T-cell (primary cell): ENCODE results near the gene BCR. TPM values are rescaled to one million over a fixed set of nuclear protein-coding genes. Genes with fewer than 3 reads are reported as not detected.

Experiments used
- ATAC-seq, 4 experiments: fragments of 200-7000 bp in 3 of 4; fragments of 150-1000 bp in 1 of 4; cut with Tn5 transposase; replicated peaks in 1 of 4; 1 replicate in 3 of 4; 2 replicates in 1 of 4; pipeline ENCODE4 v1.10.0; 2021; ENCODE audit warnings: moderate library complexity in 3 of 4, mild to moderate bottlenecking in 2 of 4, moderate number of reproducible peaks in 1 of 4
- CTCF ChIA-PET, 2 donors: fragments of 300-600 bp; sonication (Branson Sonifier 250); formaldehyde crosslinking; loops; one replicate each; lab custom pipeline; 2022; ENCODE audit warnings: antibody characterized with exemption in 2 of 2; lab: Charles Lee
- POLR2A ChIA-PET, 2 donors: fragments of 300-600 bp; sonication (Branson Sonifier 250); formaldehyde crosslinking; loops; one replicate each; lab custom pipeline; 2022; ENCODE audit warnings: antibody characterized with exemption in 2 of 2; lab: Charles Lee
- DNase-seq, 35 experiments: peaks; one replicate each; pipeline versions ENCODE4 v3.0.0 to v3.0.0-alpha.2; 2013 to 2023
- H3K27ac ChIP-seq: one replicate; pipeline ENCODE4 v1.5.1; 2013; ENCODE audit warnings: low read length
- H3K27me3 ChIP-seq, 2 experiments: replicated peaks in 1 of 2; 1 replicate in 1 of 2; 2 replicates in 1 of 2; pipeline versions ENCODE4 v1.6.1 to v1.7.0; 2013; ENCODE audit warnings: low read length in 1 of 2, mixed read lengths in 1 of 2; ENCODE audit not compliant: control insufficient read depth in 2 of 2, insufficient read depth in 2 of 2; ENCODE audit errors: extremely low read depth in 1 of 2
- H3K36me3 ChIP-seq, 2 donors: 1 replicate in 1 of 2; 2 replicates in 1 of 2; pipeline versions ENCODE4 v1.6.1 to v1.7.0; 2013; ENCODE audit warnings: low read length in 1 of 2; ENCODE audit not compliant: control insufficient read depth in 2 of 2, insufficient read depth in 1 of 2; ENCODE audit errors: extremely low read depth in 1 of 2
- H3K4me1 ChIP-seq, 2 experiments: 1 replicate in 1 of 2; 2 replicates in 1 of 2; pipeline versions ENCODE4 v1.6.1 to v1.7.0; 2013; ENCODE audit warnings: low read length in 2 of 2, mixed read lengths in 1 of 2; ENCODE audit not compliant: insufficient read depth in 2 of 2, control insufficient read depth in 1 of 2; ENCODE audit errors: extremely low read depth in 1 of 2
- H3K4me3 ChIP-seq, 2 donors: 1 replicate in 1 of 2; 2 replicates in 1 of 2; pipeline versions ENCODE4 v1.5.1 to v1.7.0; 2013; ENCODE audit warnings: mild to moderate bottlenecking in 2 of 2, low read length in 1 of 2, moderate library complexity in 1 of 2; ENCODE audit not compliant: control insufficient read depth in 1 of 2; ENCODE audit errors: extremely low read depth in 1 of 2
- H3K9me3 ChIP-seq: 2 replicates; pipeline ENCODE4 v1.7.0; 2013
- H3K27ac Mint-ChIP-seq, 2 donors: one replicate each; pipeline ENCODE4 v1.8.0; 2020 to 2021; ENCODE audit warnings: mild to moderate bottlenecking in 2 of 2, mixed read lengths in 2 of 2
- H3K27me3 Mint-ChIP-seq, 2 donors: one replicate each; pipeline ENCODE4 v1.8.0; 2021 to 2022; ENCODE audit warnings: mixed read lengths in 2 of 2
- H3K36me3 Mint-ChIP-seq: one replicate; pipeline ENCODE4 v1.8.0; 2021; ENCODE audit warnings: mixed read lengths
- H3K4me1 Mint-ChIP-seq, 3 donors: one replicate each; pipeline ENCODE4 v1.8.0; 2020 to 2022; ENCODE audit warnings: mixed read lengths in 3 of 3, mild to moderate bottlenecking in 1 of 3
- H3K4me3 Mint-ChIP-seq, 3 donors: one replicate each; pipeline ENCODE4 v1.8.0; 2020 to 2022; ENCODE audit warnings: mild to moderate bottlenecking in 3 of 3, mixed read lengths in 3 of 3, moderate library complexity in 3 of 3
- H3K9me3 Mint-ChIP-seq, 3 donors: one replicate each; pipeline ENCODE4 v1.8.0; 2020 to 2022; ENCODE audit warnings: mixed read lengths in 3 of 3
- WGBS: methylation state at CpG from one replicate; pipeline ENCODE4 v1.1.5; 2013; ENCODE audit warnings: missing lambda C conversion rate; ENCODE audit not compliant: insufficient coverage; 5-methylcytosine and 5-hydroxymethylcytosine counted together
- total RNA-seq, 35 experiments: library from RNA in 6 of 35; stranded (reverse) in 6 of 35; fragments of 120-200 nt in 1 of 35; gene quantifications; one replicate each; pipeline versions ENCODE4 v1.2.1 to v1.2.4 and lab custom pipeline; 2013 to 2026

Gene BCR
- total RNA-seq, 5 donors from 2014 or later (not counting 1 experiment from before 2014, with no cell fraction given): 74.6 to 103 (median 85.5) TPM

GRCh38 chr22:23266780-23267179, 86.5 kb downstream of the BCR start:
- H3K9me3 ChIP-seq: no peaks in the 10 kb centered on the region
- no peak for ATAC-seq
- Mint-ChIP-seq H3K27ac (peak overlapping the region in 1 of 2 donors; percentile 77), H3K4me1 (peaks cover 0 to 16% (median 4%) of the 10 kb centered on the region in 3 donors), H3K4me3 (no peak overlapping the region), H3K9me3 (no peaks in the 10 kb centered on the region), H3K27me3 (no peaks in the 10 kb centered on the region), H3K36me3 (peaks cover 21% of the 10 kb centered on the region)
- H3K4me1 ChIP-seq: peaks cover 0 to 21% of the 10 kb centered on the region in 2 experiments
- no peak overlapping the region for H3K4me3 ChIP-seq
- no peak for DNase-seq
- WGBS: 100% methylated on average over 3 of the region's 4 CpGs
- ChIA-PET POLR2A (no interaction called here), CTCF (no interaction called here)
- H3K27me3 ChIP-seq: no peaks in the 10 kb centered on the region
- no peak overlapping the region for H3K27ac ChIP-seq
- H3K36me3 ChIP-seq: peaks cover 29 to 74% of the 10 kb centered on the region in 2 donors

GRCh38 chr22:23267226-23268043, 87.1 kb downstream of the BCR start:
- no peaks in the 10 kb centered on the region for H3K27me3 ChIP-seq
- Mint-ChIP-seq H3K27me3 (no peaks in the 10 kb centered on the region), H3K4me1 (peaks cover 0 to 16% (median 4%) of the 10 kb centered on the region in 3 donors), H3K36me3 (peaks cover 21% of the 10 kb centered on the region), H3K27ac (peak overlapping the region in 1 of 2 donors; percentile 77), H3K9me3 (no peaks in the 10 kb centered on the region), H3K4me3 (no peak overlapping the region)
- POLR2A ChIA-PET: no interaction called here
- H3K36me3 ChIP-seq: peaks cover 25 to 74% of the 10 kb centered on the region in 2 donors
- no peak overlapping the region for H3K27ac ChIP-seq
- WGBS: 100% methylated on average over 4 of the region's 11 CpGs
- peaks cover 0 to 21% of the 10 kb centered on the region in 2 experiments for H3K4me1 ChIP-seq
- ATAC-seq (no peak), DNase-seq (no peak)
- H3K4me3 ChIP-seq: no peak overlapping the region
- CTCF ChIA-PET: no interaction called here
- no peaks in the 10 kb centered on the region for H3K9me3 ChIP-seq

GRCh38 chr22:23268139-23268712, 87.9 kb downstream of the BCR start:
- ChIA-PET CTCF (interaction anchor here in 1 of 2 donors (1.5 kb wide), 1 partner anchor 14 kb away, joined by 3 read pairs; no protein-coding TSS in a partner anchor), POLR2A (no interaction called here)
- no peak overlapping the region for H3K27ac Mint-ChIP-seq
- H3K27me3 Mint-ChIP-seq: no peaks in the 10 kb centered on the region
- 96% methylated on average over 11 of the region's 22 CpGs for WGBS
- no peaks in the 10 kb centered on the region for H3K9me3 Mint-ChIP-seq
- Histone ChIP-seq H3K27me3 (no peaks in the 10 kb centered on the region), H3K4me3 (no peak overlapping the region), H3K36me3 (peaks cover 25 to 80% of the 10 kb centered on the region in 2 donors), H3K9me3 (no peaks in the 10 kb centered on the region), H3K4me1 (peaks cover 0 to 19% of the 10 kb centered on the region in 2 experiments), H3K27ac (no peak overlapping the region)
- ATAC-seq (no peak), DNase-seq (no peak)
- no peak overlapping the region for H3K4me3 Mint-ChIP-seq
- H3K4me1 Mint-ChIP-seq: peaks cover 0 to 16% (median 4%) of the 10 kb centered on the region in 3 donors
- peaks cover 25% of the 10 kb centered on the region for H3K36me3 Mint-ChIP-seq

GRCh38 chr22:23268877-23269276, 88.6 kb downstream of the BCR start:
- no peak for DNase-seq
- no peaks in the 10 kb centered on the region for H3K27me3 ChIP-seq
- no peaks in the 10 kb centered on the region for H3K9me3 ChIP-seq
- peaks cover 0 to 13% of the 10 kb centered on the region in 2 experiments for H3K4me1 ChIP-seq
- ATAC-seq: no peak
- POLR2A ChIA-PET: no interaction called here
- H3K36me3 ChIP-seq: peaks cover 18 to 80% of the 10 kb centered on the region in 2 donors
- H3K27ac Mint-ChIP-seq: no peak overlapping the region
- H3K9me3 Mint-ChIP-seq: no peaks in the 10 kb centered on the region
- no peaks in the 10 kb centered on the region for H3K27me3 Mint-ChIP-seq
- no peak overlapping the region for H3K4me3 Mint-ChIP-seq
- H3K36me3 Mint-ChIP-seq: peaks cover 26% of the 10 kb centered on the region
- H3K4me1 Mint-ChIP-seq: peaks cover 0 to 14% (median 0%) of the 10 kb centered on the region in 3 donors
- CTCF ChIA-PET: interaction anchor here in 1 of 2 donors (1.5 kb wide), 1 partner anchor 13 kb away, joined by 3 read pairs; no protein-coding TSS in a partner anchor
- 72% methylated on average over 7 of the region's 7 CpGs for WGBS
- H3K27ac ChIP-seq: no peak overlapping the region
- no peak overlapping the region for H3K4me3 ChIP-seq

GRCh38 chr22:23269441-23270211, 89.3 kb downstream of the BCR start:
- ChIA-PET CTCF (interaction anchor here in 1 of 2 donors (1.5 kb wide), 1 partner anchor 12 kb away, joined by 3 read pairs; no protein-coding TSS in a partner anchor), POLR2A (no interaction called here)
- WGBS: 88% methylated on average over 17 of the region's 18 CpGs
- no peaks in the 10 kb centered on the region for H3K9me3 ChIP-seq
- Mint-ChIP-seq H3K36me3 (peaks cover 26% of the 10 kb centered on the region), H3K27ac (peak overlapping the region in 1 of 2 donors; percentile 52), H3K4me3 (no peak overlapping the region), H3K4me1 (peaks cover 0 to 9% (median 0%) of the 10 kb centered on the region in 3 donors), H3K27me3 (no peaks in the 10 kb centered on the region), H3K9me3 (no peaks in the 10 kb centered on the region)
- H3K27ac ChIP-seq: no peak overlapping the region
- no peak overlapping the region for H3K4me3 ChIP-seq
- DNase-seq (no peak), ATAC-seq (no peak)
- H3K4me1 ChIP-seq: peaks cover 0 to 7% of the 10 kb centered on the region in 2 experiments
- H3K36me3 ChIP-seq: peaks cover 16 to 79% of the 10 kb centered on the region in 2 donors
- no peaks in the 10 kb centered on the region for H3K27me3 ChIP-seq

GRCh38 chr22:23270212-23270733, 90.0 kb downstream of the BCR start:
- no peaks in the 10 kb centered on the region for H3K27me3 ChIP-seq
- H3K4me1 ChIP-seq: peaks cover 0 to 4% of the 10 kb centered on the region in 2 experiments
- Mint-ChIP-seq H3K27ac (peak overlapping the region in 1 of 2 donors; percentile 52), H3K9me3 (no peaks in the 10 kb centered on the region), H3K27me3 (no peaks in the 10 kb centered on the region), H3K36me3 (peaks cover 26% of the 10 kb centered on the region), H3K4me3 (no peak overlapping the region), H3K4me1 (peaks cover 0 to 9% (median 0%) of the 10 kb centered on the region in 3 donors)
- H3K27ac ChIP-seq: no peak overlapping the region
- H3K36me3 ChIP-seq: peaks cover 19 to 75% of the 10 kb centered on the region in 2 donors
- H3K4me3 ChIP-seq: no peak overlapping the region
- H3K9me3 ChIP-seq: no peaks in the 10 kb centered on the region
- CTCF ChIA-PET: no interaction called here
- no peak for DNase-seq
- 82% methylated on average over 7 of the region's 8 CpGs for WGBS
- no peak for ATAC-seq
- POLR2A ChIA-PET: no interaction called here
